ENCODE results near the gene BAIAP2.
A peak's percentile ranks its signal among the peaks of the same experiment; 100 is the strongest.
"Not testable (repeated sequence)": the region's sequence is repeated elsewhere in the genome, so short reads cannot be mapped to it uniquely, and the experiment has no call there.

Gene BAIAP2

GRCh38 chr17:81025065-81025740, 9.7 kb upstream of the BAIAP2 start:
- Mint-ChIP-seq H3K27ac (no peak overlapping the region), H3K27me3 (peaks cover 68% of the 10 kb centered on the region), H3K36me3 (ENCODE audit: low read depth) (peaks cover under 1% of the 10 kb centered on the region), H3K4me1 (ENCODE audit: low read depth) (peaks cover 38% of the 10 kb centered on the region), H3K9me3 (peaks cover 9% of the 10 kb centered on the region), H3K4me3 (no peak overlapping the region)
- intact Hi-C loops (cut with micrococcal nuclease), result loop anchor here (2.0 kb wide), 1 partner anchor 76 kb away; no protein-coding TSS in a partner anchor

GRCh38 chr17:81025741-81026129, 9.2 kb upstream of the BAIAP2 start:
- H3K36me3 Mint-ChIP-seq (ENCODE audit: low read depth), result peaks cover 6% of the 10 kb centered on the region
- intact Hi-C loops (cut with micrococcal nuclease), result loop anchor here (2.0 kb wide), 1 partner anchor 75 kb away; no protein-coding TSS in a partner anchor
- H3K9me3 Mint-ChIP-seq, result peaks cover 9% of the 10 kb centered on the region
- no peak overlapping the region for H3K27ac Mint-ChIP-seq
- peaks cover 68% of the 10 kb centered on the region for H3K27me3 Mint-ChIP-seq
- H3K4me3 Mint-ChIP-seq, result no peak overlapping the region
- H3K4me1 Mint-ChIP-seq (ENCODE audit: low read depth), result peaks cover 38% of the 10 kb centered on the region

GRCh38 chr17:81026266-81027036, 8.5 kb upstream of the BAIAP2 start:
- Mint-ChIP-seq H3K4me1 (ENCODE audit: low read depth) (peaks cover 41% of the 10 kb centered on the region), H3K27me3 (peaks cover 72% of the 10 kb centered on the region), H3K9me3 (peaks cover 9% of the 10 kb centered on the region), H3K36me3 (ENCODE audit: low read depth) (peaks cover 13% of the 10 kb centered on the region), H3K4me3 (no peak overlapping the region), H3K27ac (no peak overlapping the region)
- intact Hi-C loops (cut with micrococcal nuclease), result no loop called here

GRCh38 chr17:81027038-81027437, 7.9 kb upstream of the BAIAP2 start:
- intact Hi-C loops (cut with micrococcal nuclease), result no loop called here
- no peak overlapping the region for H3K27ac Mint-ChIP-seq
- no peak overlapping the region for H3K4me3 Mint-ChIP-seq
- peaks cover 69% of the 10 kb centered on the region for H3K27me3 Mint-ChIP-seq
- peaks cover 19% of the 10 kb centered on the region for H3K36me3 Mint-ChIP-seq (ENCODE audit: low read depth)
- H3K9me3 Mint-ChIP-seq, result peaks cover 9% of the 10 kb centered on the region
- peaks cover 47% of the 10 kb centered on the region for H3K4me1 Mint-ChIP-seq (ENCODE audit: low read depth)

GRCh38 chr17:81027591-81028505, 7.1 kb upstream of the BAIAP2 start:
- Mint-ChIP-seq H3K4me1 (ENCODE audit: low read depth) (peaks cover 55% of the 10 kb centered on the region), H3K9me3 (peaks cover 9% of the 10 kb centered on the region), H3K27me3 (peaks cover 68% of the 10 kb centered on the region), H3K36me3 (ENCODE audit: low read depth) (peaks cover 27% of the 10 kb centered on the region), H3K27ac (no peak overlapping the region), H3K4me3 (no peak overlapping the region)
- intact Hi-C loops (cut with micrococcal nuclease), result no loop called here

- peaks cover 9% of the 10 kb centered on the region for H3K9me3 Mint-ChIP-seq
- no peak overlapping the region for H3K4me3 Mint-ChIP-seq
- peaks cover 33% of the 10 kb centered on the region for H3K36me3 Mint-ChIP-seq (ENCODE audit: low read depth)
- peaks cover 65% of the 10 kb centered on the region for H3K27me3 Mint-ChIP-seq
- peaks cover 61% of the 10 kb centered on the region for H3K4me1 Mint-ChIP-seq (ENCODE audit: low read depth)
- no peak overlapping the region for H3K27ac Mint-ChIP-seq
- intact Hi-C loops (cut with micrococcal nuclease), result no loop called here
Observed at GRCh38 chr17:81028506-81028858, 6.5 kb upstream of the BAIAP2 start.

- H3K36me3 Mint-ChIP-seq (ENCODE audit: low read depth), result peaks cover 42% of the 10 kb centered on the region
- H3K4me3 Mint-ChIP-seq, result no peak overlapping the region
- H3K27ac Mint-ChIP-seq, result no peak overlapping the region
- peaks cover 58% of the 10 kb centered on the region for H3K27me3 Mint-ChIP-seq
- peaks cover 63% of the 10 kb centered on the region for H3K4me1 Mint-ChIP-seq (ENCODE audit: low read depth)
- intact Hi-C loops (cut with micrococcal nuclease), result loop anchor here (5.0 kb wide), 1 partner anchor 38 kb away; the partner anchor contains the start of gene CHMP6
- peaks cover 9% of the 10 kb centered on the region for H3K9me3 Mint-ChIP-seq
Observed at GRCh38 chr17:81029859-81030258, 5.1 kb upstream of the BAIAP2 start.

GRCh38 chr17:81030312-81030711, 4.6 kb upstream of the BAIAP2 start:
- H3K9me3 Mint-ChIP-seq, H3K4me3 Mint-ChIP-seq, H3K27ac Mint-ChIP-seq: not testable (repeated sequence)
- intact Hi-C loops (cut with micrococcal nuclease), result loop anchor here (5.0 kb wide), 1 partner anchor 38 kb away; the partner anchor contains the start of gene CHMP6
- H3K27me3 Mint-ChIP-seq, result peaks cover 54% of the 10 kb centered on the region
- H3K4me1 Mint-ChIP-seq (ENCODE audit: low read depth), result peaks cover 63% of the 10 kb centered on the region
- peaks cover 42% of the 10 kb centered on the region for H3K36me3 Mint-ChIP-seq (ENCODE audit: low read depth)

GRCh38 chr17:81030741-81031565, 4.0 kb upstream of the BAIAP2 start:
- Mint-ChIP-seq H3K27ac (peak overlapping the region; percentile 68), H3K4me1 (ENCODE audit: low read depth) (peaks cover 69% of the 10 kb centered on the region), H3K36me3 (ENCODE audit: low read depth) (peaks cover 48% of the 10 kb centered on the region), H3K9me3 (peaks cover 9% of the 10 kb centered on the region), H3K27me3 (peaks cover 50% of the 10 kb centered on the region), H3K4me3 (peak overlapping the region; percentile 66)
- intact Hi-C loops (cut with micrococcal nuclease), result loop anchor here (5.0 kb wide), 1 partner anchor 39 kb away; the partner anchor contains the start of gene CHMP6

- Mint-ChIP-seq H3K27me3 (peaks cover 42% of the 10 kb centered on the region), H3K4me1 (ENCODE audit: low read depth) (peaks cover 78% of the 10 kb centered on the region), H3K4me3 (peak overlapping the region; percentile 66), H3K9me3 (peaks cover 5% of the 10 kb centered on the region), H3K36me3 (ENCODE audit: low read depth) (peaks cover 53% of the 10 kb centered on the region), H3K27ac (peak overlapping the region; percentile 68)
- intact Hi-C loops (cut with micrococcal nuclease), result loop anchor here (5.0 kb wide), 1 partner anchor 40 kb away; the partner anchor contains the start of gene CHMP6
Observed at GRCh38 chr17:81031566-81032550, 3.1 kb upstream of the BAIAP2 start.

- Mint-ChIP-seq H3K4me1 (ENCODE audit: low read depth) (peaks cover 85% of the 10 kb centered on the region), H3K9me3 (no peaks in the 10 kb centered on the region), H3K4me3 (peak overlapping the region; percentile 97), H3K27ac (peak overlapping the region; percentile 83), H3K27me3 (peaks cover 41% of the 10 kb centered on the region), H3K36me3 (ENCODE audit: low read depth) (peaks cover 63% of the 10 kb centered on the region)
- intact Hi-C loops (cut with micrococcal nuclease), result loop anchor here (5.0 kb wide), 1 partner anchor 41 kb away; the partner anchor contains the start of gene CHMP6
Observed at GRCh38 chr17:81032641-81033480, 2.1 kb upstream of the BAIAP2 start.
